IgD-negative memory B cell (primary cell): Measurements from ENCODE around the gene INPP5J. TPM values are rescaled to one million over a fixed set of nuclear protein-coding genes. Genes with fewer than 3 reads are reported as not detected.
A peak's percentile ranks its signal among the peaks of the same experiment; 100 is the strongest.
"Not testable (repeated sequence)": the region's sequence is repeated elsewhere in the genome, so short reads cannot be mapped to it uniquely, and the experiment has no call there.

Experiments
- H3K27ac Mint-ChIP-seq, 3 donors: one replicate each; pipeline ENCODE4 v1.8.0; 2020 to 2022; ENCODE audit warnings: mild to moderate bottlenecking in 3 of 3, mixed read lengths in 3 of 3, moderate library complexity in 1 of 3
- H3K27me3 Mint-ChIP-seq: one replicate; pipeline ENCODE4 v1.8.0; 2021; ENCODE audit warnings: mixed read lengths
- H3K36me3 Mint-ChIP-seq: one replicate; pipeline ENCODE4 v1.8.0; 2020; ENCODE audit warnings: mild to moderate bottlenecking, mixed read lengths
- H3K4me1 Mint-ChIP-seq, 3 donors: one replicate each; pipeline ENCODE4 v1.8.0; 2020 to 2022; ENCODE audit warnings: mixed read lengths in 3 of 3, mild to moderate bottlenecking in 1 of 3
- H3K4me3 Mint-ChIP-seq, 4 donors: one replicate each; pipeline ENCODE4 v1.8.0; 2020 to 2022; ENCODE audit warnings: mild to moderate bottlenecking in 4 of 4, mixed read lengths in 4 of 4, moderate library complexity in 3 of 4
- H3K9me3 Mint-ChIP-seq, 3 donors: one replicate each; pipeline ENCODE4 v1.8.0; 2020 to 2021; ENCODE audit warnings: mixed read lengths in 3 of 3, mild to moderate bottlenecking in 1 of 3
- polyA plus RNA-seq: library from polyadenylated mRNA; unstranded; fragments of 300-500 nt; fragmentation: Illumina TruSeq; gene quantifications from one replicate; pipeline ENCODE4 v1.2.3, GENCODE V29; 2021

The INPP5J gene
- polyA plus RNA-seq, 1 donor from 2014 or later = not detected

- no peak overlapping the region for H3K4me3 Mint-ChIP-seq
- H3K27ac Mint-ChIP-seq = no peak overlapping the region
- H3K9me3 Mint-ChIP-seq = no peaks in the 10 kb centered on the region
- H3K27me3 Mint-ChIP-seq = no peaks in the 10 kb centered on the region
- H3K36me3 Mint-ChIP-seq = peaks cover 3% of the 10 kb centered on the region
- peaks cover 0 to 14% (median 8%) of the 10 kb centered on the region in 3 donors for H3K4me1 Mint-ChIP-seq
Observed at GRCh38 chr22:31093086-31093850, 29.5 kb upstream of the INPP5J start.

GRCh38 chr22:31094021-31094551 lies 28.7 kb upstream of the INPP5J start:
- H3K27ac Mint-ChIP-seq = no peak overlapping the region
- no peaks in the 10 kb centered on the region for H3K9me3 Mint-ChIP-seq
- peaks cover 0 to 11% (median 6%) of the 10 kb centered on the region in 3 donors for H3K4me1 Mint-ChIP-seq
- peaks cover 3% of the 10 kb centered on the region for H3K36me3 Mint-ChIP-seq
- H3K27me3 Mint-ChIP-seq = no peaks in the 10 kb centered on the region
- H3K4me3 Mint-ChIP-seq = no peak overlapping the region

- H3K27me3 Mint-ChIP-seq = no peaks in the 10 kb centered on the region
- peaks cover 0 to 4% (median 0%) of the 10 kb centered on the region in 3 donors for H3K4me1 Mint-ChIP-seq
- H3K27ac Mint-ChIP-seq = no peak overlapping the region
- peaks cover 3% of the 10 kb centered on the region for H3K36me3 Mint-ChIP-seq
- H3K9me3 Mint-ChIP-seq = no peaks in the 10 kb centered on the region
- H3K4me3 Mint-ChIP-seq = no peak overlapping the region
Observed at GRCh38 chr22:31094741-31095140, 28.0 kb upstream of the INPP5J start.

- H3K9me3 Mint-ChIP-seq = no peaks in the 10 kb centered on the region
- H3K27me3 Mint-ChIP-seq = no peaks in the 10 kb centered on the region
- peaks cover 3% of the 10 kb centered on the region for H3K36me3 Mint-ChIP-seq
- H3K27ac Mint-ChIP-seq = no peak overlapping the region
- no peak overlapping the region for H3K4me3 Mint-ChIP-seq
- H3K4me1 Mint-ChIP-seq = peaks cover 0 to under 1% (median 0%) of the 10 kb centered on the region in 3 donors
Observed at GRCh38 chr22:31095637-31096249, 27.0 kb upstream of the INPP5J start.

DNA sequence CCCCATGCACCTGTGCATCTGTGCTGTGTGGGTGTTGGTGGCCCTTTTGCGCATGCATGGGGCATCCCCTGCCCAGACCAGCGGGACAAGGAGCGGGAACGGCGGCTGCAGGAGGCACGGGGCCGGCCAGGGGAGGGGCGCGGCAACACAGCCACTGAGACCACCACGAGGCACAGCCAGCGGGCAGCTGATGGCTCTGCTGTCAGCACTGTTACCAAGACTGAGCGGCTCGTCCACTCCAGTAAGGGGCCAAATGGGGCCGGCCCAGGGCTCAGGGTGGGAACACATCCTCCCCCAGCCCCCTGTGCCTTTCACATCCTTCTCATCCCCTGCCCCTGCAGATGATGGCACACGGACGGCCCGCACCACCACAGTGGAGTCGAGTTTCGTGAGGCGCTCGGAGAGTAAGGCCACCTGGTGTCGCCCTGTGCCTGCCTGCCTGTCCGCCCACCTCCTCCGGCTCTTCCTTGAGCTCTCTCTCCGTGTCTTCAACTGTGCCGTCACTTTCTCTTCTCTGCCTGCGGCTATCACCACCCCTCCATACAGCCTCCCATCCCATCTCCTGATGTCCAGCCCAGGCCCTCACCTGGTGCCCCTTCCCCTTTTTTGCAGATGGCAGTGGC lies 26.0 kb upstream of the INPP5J start:
- Mint-ChIP-seq H3K27ac (no peak overlapping the region), H3K36me3 (peaks cover 3% of the 10 kb centered on the region), H3K4me1 (no peaks in the 10 kb centered on the region), H3K27me3 (no peaks in the 10 kb centered on the region), H3K4me3 (no peak overlapping the region), H3K9me3 (no peaks in the 10 kb centered on the region)

- H3K4me1 Mint-ChIP-seq, H3K4me3 Mint-ChIP-seq, H3K27ac Mint-ChIP-seq, H3K36me3 Mint-ChIP-seq, H3K27me3 Mint-ChIP-seq, H3K9me3 Mint-ChIP-seq: not testable (repeated sequence)
Observed at GRCh38 chr22:31097539-31097938, 25.2 kb upstream of the INPP5J start.

DNA sequence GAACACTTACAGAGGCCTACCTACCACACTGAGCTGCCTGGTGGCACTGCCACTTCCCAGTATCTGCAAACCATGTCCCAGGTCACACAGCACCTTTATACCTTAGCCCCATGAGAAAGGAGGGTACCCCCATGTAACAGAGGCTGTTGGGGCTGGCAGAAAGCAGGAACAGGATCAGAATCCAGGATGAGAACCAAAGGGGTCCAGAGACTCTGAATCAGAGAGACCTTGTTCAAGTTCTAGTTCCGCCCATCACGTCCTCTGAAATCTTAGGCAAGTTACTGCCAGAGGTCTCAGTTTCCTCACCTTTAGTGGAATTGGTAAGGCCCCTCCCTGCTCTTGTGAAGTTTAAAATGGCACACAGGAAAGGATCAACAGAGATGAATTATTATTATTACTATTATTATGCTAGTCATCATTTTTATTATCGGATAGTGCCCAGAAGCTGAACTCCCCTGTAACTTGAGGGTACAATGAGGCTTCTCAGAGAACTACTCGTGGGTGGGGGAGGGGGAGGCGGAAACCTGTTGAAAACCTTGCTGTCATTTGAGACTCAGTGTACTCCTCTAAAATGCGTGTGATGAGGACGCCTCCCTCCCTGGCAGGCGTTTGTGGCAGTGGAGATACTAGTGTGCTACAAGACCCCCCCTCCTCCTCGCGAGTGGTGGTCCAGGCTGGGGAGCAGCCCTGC lies 24.7 kb upstream of the INPP5J start:
- H3K27ac Mint-ChIP-seq = no peak overlapping the region
- H3K9me3 Mint-ChIP-seq = no peaks in the 10 kb centered on the region
- H3K36me3 Mint-ChIP-seq = peaks cover 3% of the 10 kb centered on the region
- no peaks in the 10 kb centered on the region for H3K27me3 Mint-ChIP-seq
- no peaks in the 10 kb centered on the region for H3K4me1 Mint-ChIP-seq
- no peak overlapping the region for H3K4me3 Mint-ChIP-seq

- Mint-ChIP-seq H3K9me3 (no peaks in the 10 kb centered on the region), H3K36me3 (peaks cover 3% of the 10 kb centered on the region), H3K4me1 (no peaks in the 10 kb centered on the region), H3K27me3 (no peaks in the 10 kb centered on the region), H3K27ac (no peak overlapping the region), H3K4me3 (no peak overlapping the region)
Observed at GRCh38 chr22:31098632-31099110, 24.1 kb upstream of the INPP5J start.

- no peak overlapping the region for H3K4me3 Mint-ChIP-seq
- no peaks in the 10 kb centered on the region for H3K9me3 Mint-ChIP-seq
- no peak overlapping the region for H3K27ac Mint-ChIP-seq
Observed at GRCh38 chr22:31099386-31099785, 23.4 kb upstream of the INPP5J start.

GRCh38 chr22:31099841-31100761 lies 22.7 kb upstream of the INPP5J start:
- H3K4me3 Mint-ChIP-seq = peak overlapping the region in 1 of 4 donors; percentile 32
- no peaks in the 10 kb centered on the region for H3K9me3 Mint-ChIP-seq
- H3K36me3 Mint-ChIP-seq = peaks cover 3% of the 10 kb centered on the region
- no peaks in the 10 kb centered on the region for H3K27me3 Mint-ChIP-seq
- no peaks in the 10 kb centered on the region for H3K4me1 Mint-ChIP-seq
- H3K27ac Mint-ChIP-seq = peak overlapping the region in 1 of 3 donors; percentile 42

More at GRCh38 chr22:31099386-31099785, 23.4 kb upstream of the INPP5J start:
- H3K4me1 Mint-ChIP-seq = no peaks in the 10 kb centered on the region
- H3K27me3 Mint-ChIP-seq = no peaks in the 10 kb centered on the region
- H3K36me3 Mint-ChIP-seq = peaks cover 3% of the 10 kb centered on the region

DNA sequence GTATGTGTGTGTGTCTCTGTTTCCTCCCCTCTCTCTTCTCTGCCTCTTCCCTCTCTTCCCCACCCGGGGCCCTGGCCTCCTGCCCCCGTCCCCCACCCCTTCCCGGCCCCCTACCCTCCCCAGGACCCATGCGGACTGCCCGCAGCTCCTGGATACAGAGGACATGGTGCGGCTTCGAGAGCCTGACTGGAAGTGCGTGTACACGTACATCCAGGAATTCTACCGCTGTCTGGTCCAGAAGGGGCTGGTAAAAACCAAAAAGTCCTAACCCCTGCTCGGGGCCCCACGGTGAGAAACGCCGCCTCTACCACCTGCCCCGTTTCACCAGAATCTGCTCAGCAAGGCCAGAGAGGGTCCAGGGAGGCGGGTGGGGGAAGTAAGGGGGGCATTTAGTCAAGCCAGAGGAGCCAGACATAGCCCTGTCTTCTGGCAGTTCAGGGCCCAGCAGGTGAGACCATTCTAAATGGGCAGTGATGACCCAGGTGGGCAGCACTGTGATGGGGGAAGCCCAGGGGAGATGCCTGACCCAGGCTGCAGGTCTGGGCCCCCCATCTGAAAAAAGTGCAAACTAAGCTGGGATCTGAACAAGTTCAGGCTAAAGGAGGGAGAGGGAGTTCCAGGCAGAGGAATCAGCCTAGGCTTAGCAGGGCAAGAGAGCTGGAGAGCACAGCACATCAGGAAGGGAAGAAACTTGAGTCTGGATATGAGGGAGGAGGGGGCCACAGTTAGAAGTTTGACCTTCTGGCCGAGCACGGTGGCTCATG lies 21.8 kb upstream of the INPP5J start:
- Mint-ChIP-seq H3K4me1 (peaks cover 0 to 5% (median 4%) of the 10 kb centered on the region in 3 donors), H3K27me3 (no peaks in the 10 kb centered on the region), H3K9me3 (no peaks in the 10 kb centered on the region), H3K27ac (no peak overlapping the region), H3K36me3 (peaks cover 5% of the 10 kb centered on the region), H3K4me3 (peak overlapping the region in 1 of 4 donors; percentile 32)

GRCh38 chr22:31102441-31103081 lies 20.2 kb upstream of the INPP5J start:
- H3K4me1 Mint-ChIP-seq = peaks cover 3 to 14% (median 10%) of the 10 kb centered on the region in 3 donors
- H3K36me3 Mint-ChIP-seq = peaks cover 2% of the 10 kb centered on the region
- no peaks in the 10 kb centered on the region for H3K9me3 Mint-ChIP-seq
- no peak overlapping the region for H3K27ac Mint-ChIP-seq
- H3K27me3 Mint-ChIP-seq = peaks cover 3% of the 10 kb centered on the region
- H3K4me3 Mint-ChIP-seq = peak overlapping the region in 1 of 4 donors; percentile 40

DNA sequence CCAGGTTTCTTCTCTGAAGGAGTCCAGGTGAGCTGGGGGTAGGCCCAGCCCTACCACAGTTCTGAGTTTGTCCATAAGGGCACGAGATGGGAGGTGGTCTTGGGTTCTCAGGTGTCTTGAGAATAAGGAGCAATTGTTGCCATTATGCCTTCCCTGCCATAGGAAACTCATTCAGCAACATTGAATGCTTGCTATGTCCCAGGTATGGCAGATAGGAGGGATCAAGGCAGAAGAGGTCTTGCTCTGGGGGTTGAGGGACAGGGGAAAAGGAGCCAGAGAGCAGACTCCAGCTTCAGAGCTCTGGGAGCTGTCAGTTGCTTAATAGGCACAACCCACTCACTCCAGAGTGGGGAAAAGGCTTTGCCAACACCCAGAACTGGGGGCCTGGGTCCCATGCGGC lies 19.7 kb upstream of the INPP5J start:
- peak overlapping the region in 1 of 4 donors; percentile 40 for H3K4me3 Mint-ChIP-seq
- no peaks in the 10 kb centered on the region for H3K9me3 Mint-ChIP-seq
- H3K27ac Mint-ChIP-seq = peak overlapping the region in 1 of 3 donors; percentile 48
- peaks cover 3% of the 10 kb centered on the region for H3K27me3 Mint-ChIP-seq
- peaks cover 9 to 19% (median 15%) of the 10 kb centered on the region in 3 donors for H3K4me1 Mint-ChIP-seq
- H3K36me3 Mint-ChIP-seq = peaks cover 2% of the 10 kb centered on the region
